ENCODE results near the gene UGGT2. TPM values are rescaled to one million over a fixed set of nuclear protein-coding genes. Genes with fewer than 3 reads are reported as not detected.
"Not testable (repeated sequence)": the region's sequence is repeated elsewhere in the genome, so short reads cannot be mapped to it uniquely, and the experiment has no call there.

Gene UGGT2
- total RNA-seq, 3 donors from 2014 or later = 16.6 to 25.5 (median 17.4) TPM

- ATAC-seq (no peak), DNase-seq (no peak)
- H3K9me3 ChIP-seq = no peaks in the 10 kb centered on the region
- H3K4me3 ChIP-seq = no peak overlapping the region
- no peaks in the 10 kb centered on the region for H3K4me1 ChIP-seq (ENCODE audit: low read depth)
- intact Hi-C loops (cut with DNase I, micrococcal nuclease) = no loop called here
- no peak for TF ChIP-seq CTCF (IDR thresholded peaks at IDR 0.05)
- H3K36me3 ChIP-seq (ENCODE audit: low read depth) = no peaks in the 10 kb centered on the region
Measured at GRCh38 chr13:95783747-95784146, 269.5 kb downstream of the UGGT2 start.

GRCh38 chr13:95781940-95782339, 271.3 kb downstream of the UGGT2 start:
- intact Hi-C loops (cut with DNase I, micrococcal nuclease); DNase-seq; ATAC-seq: not testable (repeated sequence)

GRCh38 chr13:95781016-95781415, 272.2 kb downstream of the UGGT2 start:
- no peak for DNase-seq
- Histone ChIP-seq H3K4me3 (no peak overlapping the region), H3K9me3 (no peaks in the 10 kb centered on the region), H3K4me1 (ENCODE audit: low read depth) (no peaks in the 10 kb centered on the region), H3K36me3 (ENCODE audit: low read depth) (no peaks in the 10 kb centered on the region)
- no peak for TF ChIP-seq CTCF (IDR thresholded peaks at IDR 0.05)
- intact Hi-C loops (cut with DNase I, micrococcal nuclease) = no loop called here
- ATAC-seq = no peak

More at GRCh38 chr13:95781940-95782339, 271.3 kb downstream of the UGGT2 start:
- not testable (repeated sequence) for H3K9me3 ChIP-seq; H3K4me3 ChIP-seq; H3K4me1 ChIP-seq (ENCODE audit: low read depth); H3K36me3 ChIP-seq (ENCODE audit: low read depth)

- no peak for TF ChIP-seq CTCF (IDR thresholded peaks at IDR 0.05)
- H3K4me3 ChIP-seq = no peak overlapping the region
- no peak for ATAC-seq
- no peaks in the 10 kb centered on the region for H3K4me1 ChIP-seq (ENCODE audit: low read depth)
- H3K9me3 ChIP-seq = no peaks in the 10 kb centered on the region
- H3K36me3 ChIP-seq (ENCODE audit: low read depth) = no peaks in the 10 kb centered on the region
- DNase-seq = no peak
- intact Hi-C loops (cut with DNase I, micrococcal nuclease) = no loop called here
Measured at GRCh38 chr13:95779522-95779921, 273.7 kb downstream of the UGGT2 start.

- ATAC-seq = no peak
- Histone ChIP-seq H3K36me3 (ENCODE audit: low read depth) (no peaks in the 10 kb centered on the region), H3K9me3 (no peaks in the 10 kb centered on the region), H3K4me3 (no peak overlapping the region), H3K4me1 (ENCODE audit: low read depth) (no peaks in the 10 kb centered on the region)
- no peak for TF ChIP-seq CTCF (IDR thresholded peaks at IDR 0.05)
- intact Hi-C loops (cut with DNase I, micrococcal nuclease) = no loop called here
- no peak for DNase-seq
Measured at GRCh38 chr13:95771905-95772304, 281.3 kb downstream of the UGGT2 start.

- H3K9me3 ChIP-seq = no peaks in the 10 kb centered on the region
- ATAC-seq (no peak), DNase-seq (no peak)
- H3K4me3 ChIP-seq = no peak overlapping the region
- H3K4me1 ChIP-seq (ENCODE audit: low read depth) = no peaks in the 10 kb centered on the region
- TF ChIP-seq CTCF (IDR thresholded peaks at IDR 0.05) = no peak
- H3K36me3 ChIP-seq (ENCODE audit: low read depth) = no peaks in the 10 kb centered on the region
- intact Hi-C loops (cut with DNase I, micrococcal nuclease) = no loop called here
Measured at GRCh38 chr13:95763601-95764000, 289.6 kb downstream of the UGGT2 start.

GRCh38 chr13:95762626-95763025, 290.6 kb downstream of the UGGT2 start:
- ATAC-seq; H3K9me3 ChIP-seq; intact Hi-C loops (cut with DNase I, micrococcal nuclease); H3K36me3 ChIP-seq (ENCODE audit: low read depth); H3K4me1 ChIP-seq (ENCODE audit: low read depth); DNase-seq; H3K4me3 ChIP-seq: not testable (repeated sequence)

Measured in mucosa of descending colon (tissue), 3 donors.